OCI-LY1 (cell line): ENCODE data around the gene LGSN.

Experiments used
- CTCF ChIP-seq: fragments of 200-600 bp; sonication (generic), shearing (Covaris generic); IDR thresholded peaks from 2 replicates; pipeline ENCODE4 v1.5.1; 2017; ENCODE audit warnings: mild to moderate bottlenecking, antibody characterized with exemption, low read length, moderate library complexity, mixed read lengths
- EZH2 ChIP-seq: fragments of 200-600 bp; sonication (generic), shearing (Covaris generic); IDR thresholded peaks from 2 replicates; pipeline ENCODE4 v1.8.0; 2017; ENCODE audit warnings: borderline replicate concordance, mixed run types, mild to moderate bottlenecking, antibody characterized with exemption, low read length, moderate library complexity, mixed read lengths

DNA sequence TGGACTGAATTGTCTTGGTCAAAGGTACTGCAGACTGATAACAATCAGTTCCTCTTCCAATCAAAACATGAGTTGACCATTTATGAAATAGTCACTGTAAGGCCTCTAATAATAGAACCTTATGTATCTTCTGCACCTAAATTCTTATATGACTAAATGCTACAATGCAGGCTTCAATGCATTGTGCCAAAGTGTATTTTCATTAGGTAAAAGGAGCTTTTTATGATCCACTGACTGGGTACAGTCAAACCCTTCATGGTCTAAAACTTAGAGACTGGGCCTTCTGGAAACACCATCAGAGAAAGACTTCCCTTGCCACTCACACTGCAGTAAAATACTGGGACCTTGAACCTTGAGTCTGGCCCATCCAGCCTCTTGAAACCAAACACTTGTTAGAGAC lies 16.3 kb downstream of the LGSN start:
- TF ChIP-seq CTCF, result no peak
- no peak for TF ChIP-seq EZH2
